ENCODE data around the gene CXADR.
"Not testable (repeated sequence)": the region's sequence is repeated elsewhere in the genome, so short reads cannot be mapped to it uniquely, and the experiment has no call there.

CXADR gene

DNA sequence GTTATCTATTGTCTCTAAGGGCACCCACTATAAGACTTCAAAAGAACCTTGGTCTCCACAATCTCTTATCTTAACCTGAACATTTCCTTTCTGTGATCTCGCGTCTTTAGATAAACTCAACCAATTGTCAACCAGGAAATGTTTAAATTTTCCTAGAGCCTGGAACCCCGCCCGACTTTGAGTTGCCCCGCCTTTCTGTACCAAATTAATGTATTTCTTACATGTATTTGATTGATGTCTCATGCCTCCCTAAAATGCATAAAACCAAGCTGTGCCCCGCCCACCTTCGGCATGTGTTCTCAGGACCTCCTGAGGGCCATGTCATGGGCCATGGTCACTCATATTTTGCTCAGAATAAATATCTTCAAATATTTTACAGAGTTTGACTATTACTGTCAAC, 5.9 kb upstream of the CXADR start:
- DNase-seq = no peak

- no peak for DNase-seq
These were observed 5.3 kb upstream of the CXADR start for GRCh38 chr21:17507591-17507990.

DNA sequence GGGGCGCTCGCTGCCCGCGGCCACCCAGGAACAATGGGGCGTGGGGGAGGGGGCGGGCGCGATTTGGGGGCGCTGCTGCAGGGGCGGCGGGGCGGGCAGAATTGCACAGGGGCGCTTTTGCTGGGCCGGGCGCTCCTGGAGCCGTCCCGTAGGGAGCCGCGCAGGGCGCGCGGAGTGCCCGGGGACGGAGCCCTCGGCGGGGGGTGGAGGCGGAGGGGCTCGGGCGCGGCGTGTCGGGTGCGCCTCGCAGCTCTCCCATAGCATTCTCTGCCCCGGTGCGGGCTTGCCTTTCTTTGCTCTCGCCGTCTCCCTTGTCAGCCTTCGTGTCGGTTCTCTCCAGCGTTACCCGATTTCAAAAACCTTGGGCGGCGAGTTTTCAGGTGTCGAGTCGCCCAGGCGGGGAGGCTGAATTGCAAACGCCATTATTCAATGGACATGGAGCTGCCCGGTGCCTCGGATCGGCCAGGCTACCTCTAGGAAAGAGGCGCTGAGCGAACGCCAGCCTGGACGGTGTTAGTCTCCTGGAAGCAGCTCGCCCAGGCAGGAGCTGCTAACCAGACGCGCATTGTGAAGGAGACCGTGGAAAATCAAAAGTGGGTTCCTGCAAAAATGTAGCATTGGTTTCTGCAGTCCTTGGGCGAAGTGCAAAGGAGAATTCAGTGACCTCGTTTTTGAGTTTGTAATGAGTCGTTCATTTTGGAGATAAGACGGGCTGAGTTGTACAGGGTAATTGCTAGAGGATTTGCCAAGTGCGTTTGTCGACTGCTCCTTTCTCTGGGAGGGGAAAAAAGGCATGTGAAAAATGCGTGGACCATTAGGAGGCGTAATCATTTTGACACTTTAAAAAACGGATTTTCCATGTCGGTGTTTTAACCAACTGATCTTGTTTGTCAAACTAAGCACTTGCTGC, 626 bp downstream of the CXADR start:
- peak; percentile 64 for DNase-seq

- DNase-seq = no peak
These were observed 1.4 kb downstream of the CXADR start for GRCh38 chr21:17514124-17514845.

- DNase-seq = not testable (repeated sequence)
These were observed 4.2 kb downstream of the CXADR start for GRCh38 chr21:17517008-17517407.

GRCh38 chr21:17519208-17519738, 6.4 kb downstream of the CXADR start:
- DNase-seq = no peak

GRCh38 chr21:17519965-17520609, 7.2 kb downstream of the CXADR start:
- DNase-seq = no peak

DNA sequence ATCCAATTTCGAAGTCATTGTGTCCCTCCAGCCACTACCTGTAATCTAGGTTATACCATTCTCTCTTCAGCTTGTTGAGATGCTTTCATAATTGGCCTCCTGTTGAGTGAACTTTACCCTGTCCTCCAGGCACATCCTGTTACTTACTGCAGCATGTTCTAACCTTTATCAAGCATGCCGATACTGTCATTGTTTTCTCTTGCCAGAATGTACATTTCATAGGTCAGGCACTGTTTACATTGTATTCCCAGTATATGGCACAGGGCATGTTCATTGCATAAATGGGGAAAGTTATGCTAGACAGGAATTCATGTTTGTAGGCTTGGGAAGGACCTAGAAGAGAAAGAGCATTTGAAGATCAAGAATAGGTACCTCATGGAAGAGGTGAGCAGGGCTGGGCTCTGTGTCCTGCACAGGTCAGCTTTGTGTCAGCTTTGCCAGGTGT, 10.2 kb downstream of the CXADR start:
- DNase-seq = peak; percentile 63

DNA sequence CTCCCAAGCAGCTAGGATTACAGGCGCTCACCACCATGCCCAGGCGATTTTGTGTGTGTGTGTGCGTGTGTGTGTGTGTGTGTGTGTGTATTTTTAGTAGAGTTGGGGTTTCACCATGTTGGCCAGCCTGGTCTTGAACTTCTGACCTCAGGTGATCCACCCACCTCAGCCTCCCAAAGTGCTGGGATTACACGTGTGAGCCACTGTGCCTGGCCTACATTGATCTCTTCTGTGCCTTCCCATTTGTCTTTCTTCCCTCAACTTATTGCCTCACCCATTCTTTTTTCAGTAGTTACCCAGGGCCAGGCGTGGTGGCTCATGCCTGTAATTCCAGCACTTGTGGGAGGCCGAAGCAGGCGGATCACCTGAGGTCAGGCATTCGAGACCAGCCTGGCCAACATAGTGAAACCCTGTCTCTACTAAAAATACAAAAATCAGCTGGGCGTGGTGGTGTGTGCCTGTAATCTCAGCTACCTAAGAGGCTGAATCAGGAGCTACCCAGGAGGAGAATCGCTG, 11.2 kb downstream of the CXADR start:
- not testable (repeated sequence) for DNase-seq

DNA sequence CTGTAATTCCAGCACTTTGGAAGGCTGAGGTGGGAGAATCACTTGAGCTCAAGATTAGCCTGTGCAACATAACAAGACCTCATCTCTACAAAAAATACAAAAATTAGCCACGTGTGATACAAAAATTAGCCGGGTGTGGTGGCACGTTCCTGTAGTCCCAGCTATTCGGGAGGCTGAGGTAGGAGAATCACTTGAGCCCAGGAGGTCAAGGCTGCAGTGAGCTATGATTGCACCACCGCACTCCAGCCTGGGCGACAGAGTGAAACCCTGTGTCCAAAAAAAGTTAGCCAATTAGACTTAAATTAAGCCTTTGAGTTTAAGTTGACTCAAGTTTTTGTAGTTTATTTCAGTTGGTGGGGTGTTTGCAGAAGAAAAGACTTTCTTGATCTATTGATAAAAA, 11.8 kb downstream of the CXADR start:
- no peak for DNase-seq

- DNase-seq = no peak
These were observed 13.9 kb downstream of the CXADR start for GRCh38 chr21:17526776-17527175.

GRCh38 chr21:17527240-17527639, 14.4 kb downstream of the CXADR start:
- no peak for DNase-seq

DNA sequence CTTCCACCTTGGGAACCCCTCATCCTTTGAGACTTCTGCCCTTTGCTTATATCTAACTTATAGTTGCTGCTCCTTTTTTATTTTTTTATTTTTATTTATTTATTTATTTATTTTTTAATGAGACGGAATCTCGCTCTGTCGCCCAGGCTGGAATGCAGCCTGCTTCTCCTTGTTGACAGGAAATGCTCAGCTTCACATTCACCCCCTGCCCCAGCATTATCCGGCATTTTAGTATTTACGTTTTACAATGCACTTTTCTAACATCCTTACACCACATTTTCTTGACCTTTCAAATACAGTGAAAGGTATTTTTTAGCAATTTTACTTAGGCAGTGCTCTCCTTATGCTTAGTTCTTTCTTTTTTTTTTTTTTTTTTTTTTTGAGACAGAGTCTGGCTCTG, 14.9 kb downstream of the CXADR start:
- DNase-seq = no peak

DNA sequence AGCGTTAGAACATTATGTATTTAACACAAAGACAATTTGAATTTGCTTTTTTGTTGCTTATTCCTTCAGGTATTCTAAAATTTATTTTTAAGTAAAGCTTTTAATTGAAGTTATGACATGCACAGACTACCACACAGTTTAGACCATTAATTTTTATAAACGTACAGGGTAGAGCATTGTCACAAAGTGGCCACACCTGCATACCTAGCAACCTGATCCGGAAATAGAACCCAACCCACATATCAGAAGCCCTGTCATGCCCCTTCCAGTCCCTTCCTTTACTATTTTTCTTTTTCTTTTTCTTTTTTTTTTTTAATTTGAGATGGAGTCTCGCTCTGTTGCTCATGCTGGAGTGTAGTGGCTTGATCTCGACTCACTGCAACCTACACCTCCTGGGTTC, 16.8 kb downstream of the CXADR start:
- DNase-seq = no peak

DNA sequence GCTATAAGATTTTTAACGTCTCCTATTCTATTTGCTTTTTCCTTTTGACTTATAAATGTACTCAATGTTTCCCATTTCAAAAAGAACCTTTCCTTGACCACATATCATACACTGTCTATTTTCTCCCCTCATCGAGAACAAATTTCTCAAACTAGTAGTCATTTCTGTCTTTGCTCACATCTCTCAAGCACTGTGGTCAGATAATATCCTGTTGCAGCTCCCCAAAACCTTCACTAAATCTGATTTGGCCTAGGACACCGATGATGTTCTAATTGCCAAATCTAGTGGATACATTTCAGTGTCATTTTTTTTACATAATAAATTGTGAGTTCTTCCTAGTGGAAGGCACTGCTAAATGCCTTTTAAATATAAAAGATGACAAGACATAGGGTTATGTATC, 19.4 kb downstream of the CXADR start:
- no peak for DNase-seq

GRCh38 chr21:17536381-17536780, 23.5 kb downstream of the CXADR start:
- no peak for DNase-seq

- DNase-seq = no peak
These were observed 24.5 kb downstream of the CXADR start for GRCh38 chr21:17537299-17537698.

- no peak for DNase-seq
These were observed 25.7 kb downstream of the CXADR start for GRCh38 chr21:17538576-17538975.

DNA sequence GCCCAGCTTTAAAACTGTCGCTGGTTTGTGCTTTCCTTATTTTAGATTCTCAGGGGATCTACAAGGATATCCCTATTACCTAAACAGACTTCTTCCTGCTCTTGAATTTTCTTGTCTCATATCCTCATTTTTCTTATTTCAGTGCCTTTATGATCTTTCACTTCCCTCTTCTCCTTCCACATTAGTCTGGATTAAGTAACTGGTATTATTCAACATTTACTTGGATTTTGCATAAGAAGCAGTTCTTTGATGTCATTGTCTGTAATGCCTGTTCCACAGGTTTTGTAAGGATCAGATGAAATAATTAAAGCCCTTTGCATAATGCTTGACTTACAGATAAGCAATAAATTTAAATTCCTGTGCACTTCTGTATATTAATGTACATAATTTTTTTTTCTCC, 26.5 kb downstream of the CXADR start:
- no peak for DNase-seq

- DNase-seq = no peak
These were observed 27.0 kb downstream of the CXADR start for GRCh38 chr21:17539743-17540341.

DNA sequence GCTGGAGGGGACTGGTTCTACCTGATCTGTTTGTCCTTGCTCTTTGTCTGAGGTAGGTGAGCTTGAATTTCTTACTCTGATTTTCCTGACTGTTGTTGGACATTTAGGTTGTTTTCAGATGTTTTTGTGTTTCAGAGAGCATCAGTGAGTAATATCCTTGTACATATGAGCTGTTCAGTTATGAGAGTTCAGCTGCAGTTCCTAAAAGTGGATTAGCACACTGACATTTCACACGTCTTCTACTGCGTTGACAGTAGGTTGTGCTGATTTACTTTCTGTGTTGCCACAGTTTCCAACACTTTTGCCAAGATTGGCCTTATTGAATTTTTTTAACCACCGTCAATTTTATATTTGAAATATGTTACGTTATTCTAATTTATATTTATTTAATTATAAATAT, 27.7 kb downstream of the CXADR start:
- DNase-seq = no peak

DNA sequence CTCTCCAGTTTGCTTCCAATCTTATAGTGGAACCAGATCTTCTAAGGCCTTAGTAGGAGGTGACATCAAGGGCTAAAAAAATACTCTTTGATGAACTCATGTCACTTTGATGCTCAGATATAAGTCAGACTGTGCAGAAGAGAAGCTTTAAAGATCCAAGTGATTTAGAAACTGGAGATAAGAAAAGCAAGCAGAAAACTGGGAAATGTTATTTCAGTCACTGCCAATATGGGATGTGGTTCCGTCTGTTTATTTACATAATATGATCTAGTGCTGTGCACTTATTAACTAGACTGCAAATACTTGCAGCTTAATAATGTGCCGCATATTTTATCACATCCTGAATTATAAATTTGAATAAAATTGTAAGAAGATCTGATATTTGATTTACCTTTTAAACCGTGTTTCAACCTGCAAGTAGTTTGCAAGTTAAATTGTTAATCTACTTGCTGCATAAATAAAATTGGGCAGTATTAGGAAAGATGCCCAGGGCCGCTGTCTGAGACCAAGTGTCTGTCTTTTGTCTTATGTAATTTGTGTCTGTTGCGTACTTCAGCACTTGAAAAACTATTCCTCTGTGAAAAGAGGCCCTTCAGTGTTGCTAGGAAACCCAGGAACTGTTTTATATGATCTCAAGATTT, 29.6 kb downstream of the CXADR start:
- no peak for DNase-seq

Measured in NCI-H146 (cell line).